Neural cell (in vitro differentiated cells): Measurements from ENCODE around the gene SH3BGRL2. TPM values are rescaled to one million over a fixed set of nuclear protein-coding genes. Genes with fewer than 3 reads are reported as not detected.

Experiments used
- H2AFZ ChIP-seq: fragments of 200-600, 300-800 bp; sonication (generic), shearing (Covaris generic); 2 replicates; pipeline ENCODE4 v1.6.0; 2014; ENCODE audit warnings: low read depth, mild to moderate bottlenecking, antibody characterized with exemption, low read length, moderate library complexity
- H3F3A ChIP-seq: fragments of 200-600 bp; shearing (Covaris generic); 2 replicates; pipeline ENCODE4 v1.6.1; 2016; ENCODE audit warnings: mild to moderate bottlenecking, moderate library complexity, mixed read lengths, antibody characterized with exemption, low read length; ENCODE audit not compliant: insufficient read depth, poor library complexity, severe bottlenecking
- H3K27ac ChIP-seq: fragments of 200-600, 300-800 bp; sonication (generic), shearing (Covaris generic); 2 replicates; pipeline ENCODE4 v1.5.1; 2014; ENCODE audit warnings: mild to moderate bottlenecking, low read length, moderate library complexity
- H3K27me3 ChIP-seq: fragments of 300-800, 200-600 bp; sonication (generic), shearing (Covaris generic); 2 replicates; pipeline ENCODE4 v1.6.0; 2014; ENCODE audit warnings: mild to moderate bottlenecking, low read depth, low read length, moderate library complexity; ENCODE audit not compliant: insufficient read depth
- H3K36me3 ChIP-seq: fragments of 300-800, 200-600 bp; sonication (generic), shearing (Covaris generic); 2 replicates; pipeline ENCODE4 v1.5.1; 2014; ENCODE audit warnings: mild to moderate bottlenecking, antibody characterized with exemption, low read length, moderate library complexity; ENCODE audit not compliant: insufficient read depth
- H3K4me2 ChIP-seq: fragments of 300-800, 200-600 bp; sonication (generic), shearing (Covaris generic); 2 replicates; pipeline ENCODE4 v1.6.0; 2014; ENCODE audit warnings: mild to moderate bottlenecking, low read length
- H3K4me3 ChIP-seq: fragments of 300-800, 200-600 bp; sonication (generic), shearing (Covaris generic); 2 replicates; pipeline ENCODE4 v1.5.1; 2014; ENCODE audit warnings: mild to moderate bottlenecking, low read length, moderate library complexity
- H3K79me2 ChIP-seq: fragments of 200-600 bp; shearing (Covaris generic); replicated peaks from 2 replicates; pipeline ENCODE4 v1.6.0; 2014; ENCODE audit warnings: mild to moderate bottlenecking, low read length, moderate library complexity; ENCODE audit not compliant: insufficient read depth
- H3K9ac ChIP-seq: fragments of 300-800, 200-600 bp; sonication (generic), shearing (Covaris generic); 2 replicates; pipeline ENCODE4 v1.6.1; 2016; ENCODE audit warnings: mild to moderate bottlenecking, low read length, mixed read lengths
- H3K9me2 ChIP-seq: fragments of 200-600 bp; shearing (Covaris generic); 2 replicates; pipeline ENCODE4 v1.6.1; 2016; ENCODE audit warnings: mild to moderate bottlenecking, low read length, mixed read lengths; ENCODE audit not compliant: insufficient read depth
- H3K9me3 ChIP-seq: fragments of 200-600, 300-800 bp; sonication (generic), shearing (Covaris generic); 2 replicates; pipeline ENCODE4 v1.6.1; 2016; ENCODE audit warnings: mild to moderate bottlenecking, mixed run types, low read length, moderate library complexity, mixed read lengths
- H4K20me1 ChIP-seq: fragments of 200-600 bp; shearing (Covaris generic); 2 replicates; pipeline ENCODE4 v1.6.1; 2016; ENCODE audit warnings: mild to moderate bottlenecking, mixed run types; ENCODE audit not compliant: insufficient read depth
- EP300 ChIP-seq: fragments of 450-650 bp; conservative IDR thresholded peaks from 2 replicates; pipeline ENCODE4 v1.6.1; 2014; ENCODE audit warnings: antibody characterized with exemption, mild to moderate bottlenecking, moderate library complexity; ENCODE audit not compliant: poor library complexity, severe bottlenecking
- EZH2 ChIP-seq: fragments of 200-600, 300-800 bp; shearing (Covaris generic), sonication (generic); IDR thresholded peaks from 2 replicates; pipeline ENCODE4 v1.6.1; 2014; ENCODE audit warnings: antibody characterized with exemption, low read length, borderline replicate concordance, mild to moderate bottlenecking; ENCODE audit not compliant: insufficient read depth, poor library complexity, severe bottlenecking
- MXI1 ChIP-seq: fragments of 450-650 bp; conservative IDR thresholded peaks from 2 replicates; pipeline ENCODE4 v1.6.1; 2014; ENCODE audit warnings: antibody characterized with exemption, mild to moderate bottlenecking; ENCODE audit not compliant: poor library complexity, severe bottlenecking
- POLR2AphosphoS5 ChIP-seq: IDR thresholded peaks from 2 replicates; pipeline ENCODE4 v1.6.1; 2012
- RAD21 ChIP-seq: fragments of 450-650 bp; conservative IDR thresholded peaks from 2 replicates; pipeline ENCODE4 v1.6.1; 2014; ENCODE audit warnings: antibody characterized with exemption, mild to moderate bottlenecking, moderate library complexity
- REST ChIP-seq: IDR thresholded peaks from 2 replicates; pipeline ENCODE4 v1.6.1; 2012; ENCODE audit warnings: borderline replicate concordance
- SMC3 ChIP-seq: fragments of 450-650 bp; conservative IDR thresholded peaks from 2 replicates; pipeline ENCODE4 v1.6.1; 2014; ENCODE audit warnings: antibody characterized with exemption, mild to moderate bottlenecking, moderate library complexity; ENCODE audit not compliant: poor library complexity
- TAF1 ChIP-seq: IDR thresholded peaks from 2 replicates; pipeline ENCODE4 v1.6.1; 2012; ENCODE audit warnings: low read depth
- polyA plus RNA-seq: library from polyadenylated mRNA; depleted of rRNA; stranded (reverse); fragments of >200 nt; gene quantifications from 2 replicates; pipeline ENCODE4 v1.2.3, GENCODE V29; 2014
- TF ChIP-seq, protein P1 (sequence below): fragments of 450-650 bp; IDR thresholded peaks from 2 replicates; pipeline ENCODE4 v1.5.1; 2014; ENCODE audit warnings: antibody characterized with exemption, mild to moderate bottlenecking, moderate library complexity; ENCODE audit not compliant: poor library complexity, severe bottlenecking

SH3BGRL2 gene
- polyA plus RNA-seq, 1 donor from 2014 or later = 25.3 TPM

DNA sequence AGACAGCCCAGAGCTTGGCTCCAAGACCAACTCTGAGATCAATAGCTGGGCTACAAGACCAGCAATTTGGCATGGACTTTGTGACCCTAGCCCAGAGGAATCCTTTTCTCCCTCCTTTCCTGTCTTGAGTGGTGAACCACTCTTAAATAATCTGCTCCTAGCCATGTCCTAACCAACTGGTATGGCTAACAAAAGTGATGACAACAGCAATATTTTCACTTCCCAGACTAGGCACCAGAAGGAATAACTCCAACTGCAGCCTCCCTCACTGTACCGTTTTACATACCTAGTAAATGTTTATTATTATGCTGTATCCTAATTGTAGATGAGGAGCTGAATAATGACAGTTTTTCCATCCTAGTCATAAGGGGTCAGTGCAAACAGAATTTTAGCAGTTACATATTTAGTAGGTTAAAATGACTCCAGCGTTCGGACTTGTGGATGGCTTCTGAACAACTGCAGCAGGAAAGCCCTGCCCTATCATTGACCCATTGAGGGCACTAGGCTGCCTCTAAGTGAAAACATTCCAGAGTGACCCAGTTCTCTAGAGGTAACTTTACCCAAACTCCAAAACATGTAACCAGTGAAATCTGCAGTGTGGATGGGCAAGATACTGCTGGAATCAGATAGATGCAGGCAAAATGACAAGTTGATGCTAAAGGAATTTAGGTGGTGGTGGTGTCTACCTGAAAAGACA is 77.1 kb downstream of the SH3BGRL2 start:
- Histone ChIP-seq H2AFZ (no peak overlapping the region), H3K27ac (no peak overlapping the region), H3K27me3 (no peaks in the 10 kb centered on the region), H3K4me2 (no peak overlapping the region), H3K9me2 (no peaks in the 10 kb centered on the region), H4K20me1 (no peaks in the 10 kb centered on the region), H3K79me2 (no peaks in the 10 kb centered on the region), H3K9me3 (no peaks in the 10 kb centered on the region), H3K4me3 (no peak overlapping the region), H3K9ac (no peak overlapping the region), H3F3A (no peaks in the 10 kb centered on the region), H3K36me3 (no peaks in the 10 kb centered on the region)
- TF ChIP-seq, protein P1, sequence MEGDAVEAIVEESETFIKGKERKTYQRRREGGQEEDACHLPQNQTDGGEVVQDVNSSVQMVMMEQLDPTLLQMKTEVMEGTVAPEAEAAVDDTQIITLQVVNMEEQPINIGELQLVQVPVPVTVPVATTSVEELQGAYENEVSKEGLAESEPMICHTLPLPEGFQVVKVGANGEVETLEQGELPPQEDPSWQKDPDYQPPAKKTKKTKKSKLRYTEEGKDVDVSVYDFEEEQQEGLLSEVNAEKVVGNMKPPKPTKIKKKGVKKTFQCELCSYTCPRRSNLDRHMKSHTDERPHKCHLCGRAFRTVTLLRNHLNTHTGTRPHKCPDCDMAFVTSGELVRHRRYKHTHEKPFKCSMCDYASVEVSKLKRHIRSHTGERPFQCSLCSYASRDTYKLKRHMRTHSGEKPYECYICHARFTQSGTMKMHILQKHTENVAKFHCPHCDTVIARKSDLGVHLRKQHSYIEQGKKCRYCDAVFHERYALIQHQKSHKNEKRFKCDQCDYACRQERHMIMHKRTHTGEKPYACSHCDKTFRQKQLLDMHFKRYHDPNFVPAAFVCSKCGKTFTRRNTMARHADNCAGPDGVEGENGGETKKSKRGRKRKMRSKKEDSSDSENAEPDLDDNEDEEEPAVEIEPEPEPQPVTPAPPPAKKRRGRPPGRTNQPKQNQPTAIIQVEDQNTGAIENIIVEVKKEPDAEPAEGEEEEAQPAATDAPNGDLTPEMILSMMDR = no peak
- TF ChIP-seq TAF1 (no peak), REST (no peak), EZH2 (no peak), POLR2AphosphoS5 (no peak), EP300 (no peak), MXI1 (no peak), RAD21 (no peak), SMC3 (no peak)

DNA sequence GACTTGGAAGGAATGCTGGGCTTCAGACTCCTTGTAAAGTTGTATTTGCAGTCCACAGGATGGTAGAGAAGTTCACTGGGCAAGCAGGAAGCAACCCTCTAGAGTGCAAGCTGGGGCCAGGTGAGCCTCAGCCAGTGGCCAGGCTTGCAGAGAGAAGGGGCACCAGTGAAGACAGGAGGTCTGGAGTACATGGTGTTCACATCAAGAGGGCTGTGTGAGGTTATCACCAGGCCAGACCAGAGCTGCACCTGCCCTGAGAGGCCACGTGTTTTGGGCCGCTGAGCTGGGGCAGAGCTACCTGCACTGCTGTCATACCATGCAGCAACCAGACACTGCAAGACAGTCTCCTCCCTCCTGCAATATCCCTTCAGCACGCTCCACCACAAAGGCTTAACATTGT is 79.0 kb downstream of the SH3BGRL2 start:
- Histone ChIP-seq H3K27ac (no peak overlapping the region), H3K4me3 (no peak overlapping the region), H3K4me2 (no peak overlapping the region), H3K9me2 (no peaks in the 10 kb centered on the region), H3K9me3 (no peaks in the 10 kb centered on the region), H3K27me3 (no peaks in the 10 kb centered on the region), H3F3A (no peaks in the 10 kb centered on the region), H2AFZ (no peak overlapping the region), H3K36me3 (no peaks in the 10 kb centered on the region), H3K9ac (no peak overlapping the region), H4K20me1 (no peaks in the 10 kb centered on the region), H3K79me2 (no peaks in the 10 kb centered on the region)
- no peak for TF ChIP-seq EP300
- no peak for TF ChIP-seq REST
- no peak for TF ChIP-seq EZH2
- no peak for TF ChIP-seq POLR2AphosphoS5
- no peak for TF ChIP-seq RAD21
- TF ChIP-seq TAF1 = no peak
- no peak for TF ChIP-seq MXI1
- TF ChIP-seq, protein P1 = no peak
- no peak for TF ChIP-seq SMC3
